WTC11 (cell line): ENCODE data around the gene BRCA1. TPM values are rescaled to one million over a fixed set of nuclear protein-coding genes. Genes with fewer than 3 reads are reported as not detected.

Experiments
- ATAC-seq: fragments of 200-7000 bp; cut with Tn5 transposase; 2 replicates; pipeline ENCODE4 v1.10.0; 2021; ENCODE audit warnings: mild to moderate bottlenecking, moderate library complexity
- CTCF ChIA-PET: fragments of 300-600 bp; sonication (Branson Sonifier 250); formaldehyde crosslinking; loops from one replicate; lab custom pipeline; 2021; ENCODE audit warnings: antibody characterized with exemption; lab: Charles Lee
- POLR2A ChIA-PET: fragments of 350-600 bp; sonication (Branson Sonifier 250); formaldehyde crosslinking; loops from one replicate; lab custom pipeline; 2021; ENCODE audit warnings: antibody characterized with exemption; lab: Charles Lee
- DNase-seq: peaks from one replicate; pipeline ENCODE4 v3.0.0; 2021; ENCODE audit warnings: low spot score
- H3K27ac Mint-ChIP-seq: 2 replicates; pipeline ENCODE4 v1.8.0; 2021; ENCODE audit warnings: mixed read lengths
- H3K27me3 Mint-ChIP-seq: 2 replicates; pipeline ENCODE4 v1.8.0; 2021; ENCODE audit warnings: low read depth, mild to moderate bottlenecking, moderate library complexity, mixed read lengths
- H3K36me3 Mint-ChIP-seq: 2 replicates; pipeline ENCODE4 v1.8.0; 2021; ENCODE audit warnings: mixed read lengths
- H3K4me1 Mint-ChIP-seq: 2 replicates; pipeline ENCODE4 v1.8.0; 2022; ENCODE audit warnings: mixed read lengths
- H3K4me3 Mint-ChIP-seq: 2 replicates; pipeline ENCODE4 v1.8.0; 2021; ENCODE audit warnings: mild to moderate bottlenecking, moderate library complexity, mixed read lengths
- H3K9me3 Mint-ChIP-seq: 2 replicates; pipeline ENCODE4 v1.8.0; 2021; ENCODE audit warnings: mixed read lengths
- AFF4 ChIP-seq: sonication (generic); formaldehyde crosslinking; IDR thresholded peaks from 2 replicates; pipeline ENCODE4 v1.8.1; 2023; ENCODE audit warnings: mild to moderate bottlenecking, missing genetic modification reagents, borderline replicate concordance
- MXD4 ChIP-seq: fragments of 250-450 bp; sonication (Bioruptor Pico); IDR thresholded peaks from 2 replicates; pipeline ENCODE4 v1.8.0; 2021; ENCODE audit warnings: mild to moderate bottlenecking, moderate library complexity, borderline replicate concordance
- MYBL2 ChIP-seq: sonication (generic); formaldehyde crosslinking; IDR thresholded peaks from 2 replicates; pipeline ENCODE4 v1.8.1; 2023; ENCODE audit warnings: mild to moderate bottlenecking, moderate library complexity, missing genetic modification reagents
- TCF7 ChIP-seq: sonication (generic); formaldehyde crosslinking; IDR thresholded peaks from 2 replicates; pipeline ENCODE4 v1.8.0; 2022; ENCODE audit warnings: mild to moderate bottlenecking, low read depth, missing genetic modification reagents, moderate library complexity
- ZNF532 ChIP-seq: fragments of 250-450 bp; sonication (Bioruptor Pico); IDR thresholded peaks from 2 replicates; pipeline ENCODE4 v1.9.0; 2021; ENCODE audit warnings: mild to moderate bottlenecking, borderline replicate concordance
- total RNA-seq: library from RNA; stranded (reverse); gene quantifications from 3 replicates; pipeline ENCODE4 v1.2.3, GENCODE V29; 2021
- TF ChIP-seq, protein P1 (sequence below): sonication (generic); formaldehyde crosslinking; IDR thresholded peaks from 2 replicates; pipeline ENCODE4 v1.8.1; 2023; ENCODE audit warnings: mild to moderate bottlenecking, missing genetic modification reagents

Gene BRCA1
- total RNA-seq, 1 experiment from 2014 or later, result 37.8 TPM

- TF ChIP-seq MYBL2 (CRISPR knock-in tag) (no peak), MXD4 (CRISPR knock-in tag) (no peak)
- TF ChIP-seq, all 79 proteins: peak for 25
These were observed 126.9 kb downstream of the BRCA1 start, which contains the start of gene RPL27 (continued) for GRCh38 chr17:42997984-42998938.

DNA sequence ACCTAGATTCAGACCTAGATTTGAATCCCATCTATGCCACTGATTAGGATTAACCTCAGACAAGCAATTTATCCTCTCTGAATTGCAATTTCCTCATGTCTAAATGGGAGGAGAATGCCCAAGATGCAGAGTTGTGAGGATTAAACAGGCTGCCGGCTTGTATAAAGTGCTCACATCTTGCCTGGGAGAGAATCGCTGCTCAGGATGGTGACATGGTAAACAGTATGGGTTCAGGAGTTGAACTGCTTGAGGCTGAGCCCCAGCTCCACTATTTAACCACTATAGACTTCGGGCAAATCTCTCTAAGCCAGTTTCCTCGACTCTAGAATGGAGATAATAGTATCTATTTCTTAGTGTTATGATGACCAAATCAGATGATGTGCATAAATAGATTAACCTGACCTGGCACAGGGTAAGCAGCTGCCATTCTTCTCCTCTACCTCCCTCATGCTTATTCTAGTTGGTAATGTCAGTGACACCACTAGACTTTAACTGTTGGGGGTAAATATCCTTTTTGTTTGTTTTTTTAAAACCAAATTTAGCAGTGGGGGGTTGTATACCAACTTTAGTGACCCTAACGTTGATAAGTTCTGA lies 127.7 kb downstream of the BRCA1 start:
- H3K9me3 Mint-ChIP-seq, result no peaks in the 10 kb centered on the region
- ATAC-seq, result no peak
- peaks cover 31% of the 10 kb centered on the region for H3K4me1 Mint-ChIP-seq
- no peaks in the 10 kb centered on the region; the same call in 1 of the 2 replicates for H3K27me3 Mint-ChIP-seq
- peak overlapping the region; percentile 100 for H3K4me3 Mint-ChIP-seq
- CTCF ChIA-PET, result interaction anchor here (0.7 to 3.4 kb wide), 54 partner anchors 9 to 609 kb away, joined by 3 to 28 read pairs (median 5); partner anchors contain the start of genes AOC2, BECN1, BRCA1 and IFI35
- POLR2A ChIA-PET, result interaction anchor here (0.5 to 2.3 kb wide), 15 partner anchors 9 to 318 kb away, joined by 3 to 27 read pairs (median 7); partner anchors contain the start of genes BECN1, BRCA1, IFI35 and PSME3
- DNase-seq, result no peak
- peaks cover 52% of the 10 kb centered on the region for H3K36me3 Mint-ChIP-seq
- H3K27ac Mint-ChIP-seq, result peak overlapping the region; percentile 99
- TF ChIP-seq AFF4 (CRISPR knock-in tag) (no peak), TCF7 (CRISPR knock-in tag) (no peak), ZNF532 (CRISPR knock-in tag) (no peak)
- TF ChIP-seq, protein P1, sequence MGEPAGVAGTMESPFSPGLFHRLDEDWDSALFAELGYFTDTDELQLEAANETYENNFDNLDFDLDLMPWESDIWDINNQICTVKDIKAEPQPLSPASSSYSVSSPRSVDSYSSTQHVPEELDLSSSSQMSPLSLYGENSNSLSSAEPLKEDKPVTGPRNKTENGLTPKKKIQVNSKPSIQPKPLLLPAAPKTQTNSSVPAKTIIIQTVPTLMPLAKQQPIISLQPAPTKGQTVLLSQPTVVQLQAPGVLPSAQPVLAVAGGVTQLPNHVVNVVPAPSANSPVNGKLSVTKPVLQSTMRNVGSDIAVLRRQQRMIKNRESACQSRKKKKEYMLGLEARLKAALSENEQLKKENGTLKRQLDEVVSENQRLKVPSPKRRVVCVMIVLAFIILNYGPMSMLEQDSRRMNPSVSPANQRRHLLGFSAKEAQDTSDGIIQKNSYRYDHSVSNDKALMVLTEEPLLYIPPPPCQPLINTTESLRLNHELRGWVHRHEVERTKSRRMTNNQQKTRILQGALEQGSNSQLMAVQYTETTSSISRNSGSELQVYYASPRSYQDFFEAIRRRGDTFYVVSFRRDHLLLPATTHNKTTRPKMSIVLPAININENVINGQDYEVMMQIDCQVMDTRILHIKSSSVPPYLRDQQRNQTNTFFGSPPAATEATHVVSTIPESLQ (CRISPR knock-in tag), result no peak

Other genes with a start within 250 kb of the BRCA1 start
- 0.37 TPM in 1 of 3 replicates, not detected in the others for gene G6PC1, start 224.6 kb downstream of the BRCA1 start, total RNA-seq
- 44.3 to 61.5 TPM (median 49.2 TPM) in 3 replicates for gene AARSD1, start 160.9 kb downstream of the BRCA1 start, total RNA-seq
- 1.8 to 2.5 TPM (median 2.1 TPM) in 3 replicates for gene PTGES3L, start 145.3 kb downstream of the BRCA1 start, total RNA-seq
- gene RUNDC1, start 144.8 kb downstream of the BRCA1 start, total RNA-seq, result 12.2 to 14.2 TPM (median 12.7 TPM) in 3 replicates
- 1,391 to 1,553 TPM (median 1,518 TPM) in 3 replicates for gene RPL27, start 126.9 kb downstream of the BRCA1 start, total RNA-seq
- gene IFI35, start 118.6 kb downstream of the BRCA1 start, total RNA-seq, result 3.0 to 4.7 TPM (median 3.8 TPM) in 3 replicates
- gene VAT1, start 103.0 kb downstream of the BRCA1 start, total RNA-seq, result 291 to 298 TPM (median 296 TPM) in 3 replicates
- 46.9 to 51.8 TPM (median 50.2 TPM) in 3 replicates for gene RND2, start 100.1 kb downstream of the BRCA1 start, total RNA-seq
- gene NBR1, start 45.9 kb upstream of the BRCA1 start, total RNA-seq, result 38.4 to 42.8 TPM (median 38.9 TPM) in 3 replicates
- 3.8 to 4.4 TPM (median 4.2 TPM) in 3 replicates for gene TMEM106A, start 86.5 kb upstream of the BRCA1 start, total RNA-seq
- not detected in 3 replicates for gene CCDC200, start 103.3 kb upstream of the BRCA1 start, total RNA-seq
- 5,207 to 6,122 TPM (median 5,885 TPM) in 3 replicates for gene RNU2-1, start 108.6 kb upstream of the BRCA1 start, total RNA-seq